Stimulated activated naive CD4-positive, alpha-beta T cell treated with Interleukin-2 at 50 U/mL for 16 hours (primary cell): ENCODE data around the gene DKKL1.

Experiments
- DNase-seq: peaks from one replicate; lab custom pipeline; 2025; lab: John Stamatoyannopoulos, UW

DKKL1 gene

GRCh38 chr19:49422407-49423070, 58.9 kb downstream of the DKKL1 start:
- peak; percentile 28 for DNase-seq

GRCh38 chr19:49423071-49423984, 59.7 kb downstream of the DKKL1 start, which contains the start of gene PTH2:
Gene PTH2 (minus strand): TSS chr19:49423441. CDS start chr19:49423339, 102 bp downstream.
- DNase-seq = no peak

- no peak for DNase-seq
Observed at GRCh38 chr19:49423985-49424303, 60.3 kb downstream of the DKKL1 start.
